Activated CD4-positive, alpha-beta T cell treated with anti-CD3 and anti-CD28 coated beads, Interleukin-2, amount 10 ng/mL, durations not matched to agents 7 days and 5 days (primary cell): Measurements from ENCODE around the gene FUBP1. TPM values are rescaled to one million over a fixed set of nuclear protein-coding genes. Genes with fewer than 3 reads are reported as not detected.
"Not testable (repeated sequence)": the region's sequence is repeated elsewhere in the genome, so short reads cannot be mapped to it uniquely, and the experiment has no call there.

Source experiments
- CTCF ChIA-PET: fragments of 350-600 bp; sonication (Branson Sonifier 250); formaldehyde crosslinking; loops from one replicate; lab custom pipeline; 2021; ENCODE audit warnings: antibody characterized with exemption; lab: Charles Lee
- POLR2A ChIA-PET: fragments of 350-600 bp; sonication (Branson Sonifier 250); formaldehyde crosslinking; loops from one replicate; lab custom pipeline; 2021; ENCODE audit warnings: antibody characterized with exemption; lab: Charles Lee
- DNase-seq: peaks from one replicate; pipeline ENCODE4 v3.0.0-alpha.2; 2020
- H3K27ac Mint-ChIP-seq: one replicate; pipeline ENCODE4 v1.8.0; 2021; ENCODE audit warnings: mild to moderate bottlenecking, moderate library complexity, mixed read lengths
- H3K27me3 Mint-ChIP-seq: one replicate; pipeline ENCODE4 v1.8.0; 2021; ENCODE audit warnings: mixed read lengths
- H3K36me3 Mint-ChIP-seq: one replicate; pipeline ENCODE4 v1.8.0; 2021; ENCODE audit warnings: low read depth, mixed read lengths
- H3K4me1 Mint-ChIP-seq: one replicate; pipeline ENCODE4 v1.8.0; 2021; ENCODE audit warnings: mixed read lengths
- H3K4me3 Mint-ChIP-seq: one replicate; pipeline ENCODE4 v1.8.0; 2021; ENCODE audit warnings: mild to moderate bottlenecking, moderate library complexity, mixed read lengths
- H3K9me3 Mint-ChIP-seq: one replicate; pipeline ENCODE4 v1.8.0; 2021; ENCODE audit warnings: mixed read lengths
- total RNA-seq, 2 experiments: library from RNA; stranded (reverse); gene quantifications; one replicate each; pipeline ENCODE4 v1.2.3, GENCODE V29; 2021

Gene FUBP1
- total RNA-seq, 2 experiments from 2014 or later: 193 to 217 TPM

GRCh38 chr1:77938651-77939050 lies 40.2 kb downstream of the FUBP1 start:
- H3K36me3 Mint-ChIP-seq: peaks cover 37% of the 10 kb centered on the region
- H3K27me3 Mint-ChIP-seq: no peaks in the 10 kb centered on the region
- ChIA-PET CTCF (no interaction called here), POLR2A (no interaction called here)
- H3K4me3 Mint-ChIP-seq: no peak overlapping the region
- peaks cover 7% of the 10 kb centered on the region for H3K4me1 Mint-ChIP-seq
- no peak for DNase-seq
- H3K27ac Mint-ChIP-seq: peak overlapping the region; percentile 26
- no peaks in the 10 kb centered on the region for H3K9me3 Mint-ChIP-seq

- Mint-ChIP-seq H3K4me1 (peaks cover 20% of the 10 kb centered on the region), H3K36me3 (peaks cover 9% of the 10 kb centered on the region), H3K4me3 (no peak overlapping the region), H3K27ac (no peak overlapping the region), H3K9me3 (no peaks in the 10 kb centered on the region), H3K27me3 (peaks cover 2% of the 10 kb centered on the region)
- ChIA-PET CTCF (interaction anchor here (0.5 kb wide), 1 partner anchor 42 kb away, joined by 3 read pairs; no protein-coding TSS in a partner anchor), POLR2A (no interaction called here)
- DNase-seq: no peak
Observed at GRCh38 chr1:77929806-77930205, 49.1 kb downstream of the FUBP1 start.

GRCh38 chr1:77927414-77927813 lies 51.5 kb downstream of the FUBP1 start:
- H3K4me1 Mint-ChIP-seq: peaks cover 20% of the 10 kb centered on the region
- H3K36me3 Mint-ChIP-seq: peaks cover 9% of the 10 kb centered on the region
- DNase-seq: no peak
- ChIA-PET POLR2A (interaction anchor here (0.6 to 1.8 kb wide), 2 partner anchors 77 to 83 kb away, joined by 5 read pairs; partner anchors contain the start of gene DNAJB4), CTCF (interaction anchor here (1.0 kb wide), 1 partner anchor 187 kb away, joined by 3 read pairs; no protein-coding TSS in a partner anchor)
- H3K9me3 Mint-ChIP-seq: no peaks in the 10 kb centered on the region
- H3K27ac Mint-ChIP-seq: peak overlapping the region; percentile 80
- peak overlapping the region; percentile 75 for H3K4me3 Mint-ChIP-seq
- peaks cover 2% of the 10 kb centered on the region for H3K27me3 Mint-ChIP-seq

GRCh38 chr1:77926561-77927357 lies 52.1 kb downstream of the FUBP1 start:
- H3K4me3 Mint-ChIP-seq: peak overlapping the region; percentile 75
- no peak for DNase-seq
- no peaks in the 10 kb centered on the region for H3K9me3 Mint-ChIP-seq
- H3K27ac Mint-ChIP-seq: peak overlapping the region; percentile 85
- H3K27me3 Mint-ChIP-seq: peaks cover 2% of the 10 kb centered on the region
- ChIA-PET CTCF (no interaction called here), POLR2A (interaction anchor here (0.6 to 1.8 kb wide), 5 partner anchors 78 to 258 kb away, joined by 3 to 5 read pairs (median 5); partner anchors contain the start of genes DNAJB4 and ZZZ3)
- H3K4me1 Mint-ChIP-seq: peaks cover 20% of the 10 kb centered on the region
- H3K36me3 Mint-ChIP-seq: peaks cover 9% of the 10 kb centered on the region

- Mint-ChIP-seq H3K4me3 (peak overlapping the region; percentile 75), H3K4me1 (peaks cover 20% of the 10 kb centered on the region), H3K27me3 (peaks cover 2% of the 10 kb centered on the region), H3K9me3 (no peaks in the 10 kb centered on the region), H3K36me3 (peaks cover 9% of the 10 kb centered on the region), H3K27ac (peak overlapping the region; percentile 85)
- no peak for DNase-seq
- ChIA-PET POLR2A (interaction anchor here (0.6 kb wide), 2 partner anchors 80 to 257 kb away, joined by 3 to 5 read pairs; no protein-coding TSS in a partner anchor), CTCF (no interaction called here)
Observed at GRCh38 chr1:77925956-77926355, 52.9 kb downstream of the FUBP1 start.

- ChIA-PET POLR2A (interaction anchor here (1.0 kb wide), 1 partner anchor 53 kb away, joined by 3 read pairs; no protein-coding TSS in a partner anchor), CTCF (no interaction called here)
- H3K36me3 Mint-ChIP-seq: peaks cover 5% of the 10 kb centered on the region
- DNase-seq: no peak
- no peak overlapping the region for H3K27ac Mint-ChIP-seq
- peaks cover 2% of the 10 kb centered on the region for H3K27me3 Mint-ChIP-seq
- no peak overlapping the region for H3K4me3 Mint-ChIP-seq
- no peaks in the 10 kb centered on the region for H3K9me3 Mint-ChIP-seq
- H3K4me1 Mint-ChIP-seq: peaks cover 20% of the 10 kb centered on the region
Observed at GRCh38 chr1:77925518-77925917, 53.4 kb downstream of the FUBP1 start.

- H3K4me3 Mint-ChIP-seq, H3K4me1 Mint-ChIP-seq, DNase-seq, POLR2A ChIA-PET, H3K9me3 Mint-ChIP-seq, H3K36me3 Mint-ChIP-seq, CTCF ChIA-PET, H3K27ac Mint-ChIP-seq, H3K27me3 Mint-ChIP-seq: not testable (repeated sequence)
Observed at GRCh38 chr1:77918918-77919317, 60.0 kb downstream of the FUBP1 start.

- POLR2A ChIA-PET: no interaction called here
- H3K36me3 Mint-ChIP-seq: no peaks in the 10 kb centered on the region
- no peak overlapping the region for H3K27ac Mint-ChIP-seq
- no peak for DNase-seq
- no peak overlapping the region for H3K4me3 Mint-ChIP-seq
- H3K9me3 Mint-ChIP-seq: no peaks in the 10 kb centered on the region
- H3K27me3 Mint-ChIP-seq: no peaks in the 10 kb centered on the region
- CTCF ChIA-PET: no interaction called here
- no peaks in the 10 kb centered on the region for H3K4me1 Mint-ChIP-seq
Observed at GRCh38 chr1:77910116-77910515, 68.8 kb downstream of the FUBP1 start.

- CTCF ChIA-PET: no interaction called here
- H3K4me3 Mint-ChIP-seq: no peak overlapping the region
Observed at GRCh38 chr1:77906624-77907023, 72.2 kb downstream of the FUBP1 start.

GRCh38 chr1:77906019-77906545 lies 72.8 kb downstream of the FUBP1 start:
- Mint-ChIP-seq H3K27me3 (no peaks in the 10 kb centered on the region), H3K4me3 (no peak overlapping the region), H3K27ac (no peak overlapping the region), H3K4me1 (no peaks in the 10 kb centered on the region), H3K9me3 (no peaks in the 10 kb centered on the region), H3K36me3 (no peaks in the 10 kb centered on the region)
- POLR2A ChIA-PET: no interaction called here
- no peak for DNase-seq
- CTCF ChIA-PET: no interaction called here

More at GRCh38 chr1:77906624-77907023, 72.2 kb downstream of the FUBP1 start:
- Mint-ChIP-seq H3K27me3 (no peaks in the 10 kb centered on the region), H3K4me1 (no peaks in the 10 kb centered on the region), H3K27ac (no peak overlapping the region), H3K9me3 (no peaks in the 10 kb centered on the region), H3K36me3 (no peaks in the 10 kb centered on the region)
- POLR2A ChIA-PET: no interaction called here
- DNase-seq: no peak

GRCh38 chr1:77905603-77906002 lies 73.3 kb downstream of the FUBP1 start:
- no peaks in the 10 kb centered on the region for H3K4me1 Mint-ChIP-seq
- H3K27ac Mint-ChIP-seq: no peak overlapping the region
- no peak for DNase-seq
- H3K27me3 Mint-ChIP-seq: no peaks in the 10 kb centered on the region
- no peaks in the 10 kb centered on the region for H3K9me3 Mint-ChIP-seq
- no peak overlapping the region for H3K4me3 Mint-ChIP-seq
- POLR2A ChIA-PET: no interaction called here
- CTCF ChIA-PET: no interaction called here
- no peaks in the 10 kb centered on the region for H3K36me3 Mint-ChIP-seq

- DNase-seq: peak; percentile 15
- CTCF ChIA-PET: no interaction called here
- H3K36me3 Mint-ChIP-seq: no peaks in the 10 kb centered on the region
Observed at GRCh38 chr1:77900687-77901293, 78.1 kb downstream of the FUBP1 start.

More at GRCh38 chr1:77900687-77901293, 78.1 kb downstream of the FUBP1 start:
- no peaks in the 10 kb centered on the region for H3K9me3 Mint-ChIP-seq
- no peak overlapping the region for H3K4me3 Mint-ChIP-seq
- POLR2A ChIA-PET: no interaction called here
- H3K27me3 Mint-ChIP-seq: peaks cover 4% of the 10 kb centered on the region
- no peak overlapping the region for H3K27ac Mint-ChIP-seq
- no peaks in the 10 kb centered on the region for H3K4me1 Mint-ChIP-seq
